Heart right ventricle (tissue), 16 donors: ENCODE data around the gene ZNF213. TPM values are rescaled to one million over a fixed set of nuclear protein-coding genes. Genes with fewer than 3 reads are reported as not detected.
A peak's percentile ranks its signal among the peaks of the same experiment; 100 is the strongest.

Experiments
- ATAC-seq, 8 donors: fragments of 200-7000 bp; cut with Tn5 transposase; one replicate each; pipeline ENCODE4 v1.9.1; 2020; ENCODE audit warnings: mild to moderate bottlenecking in 8 of 8, moderate library complexity in 8 of 8, moderate number of reproducible peaks in 1 of 8
- DNase-seq, 2 donors: peaks; one replicate each; pipeline ENCODE4 v3.0.0-alpha.2; 2020
- H3K27ac ChIP-seq, 10 donors: fragments of 200-600 bp; sonication (generic) in 2 of 10; one replicate each; pipeline versions ENCODE4 v1.5.0 to v1.8.0; 2020 to 2022; ENCODE audit warnings: mild to moderate bottlenecking in 3 of 10
- H3K27me3 ChIP-seq, 7 donors: fragments of 200-600 bp; one replicate each; pipeline ENCODE4 v1.8.0; 2021 to 2022; ENCODE audit warnings: mild to moderate bottlenecking in 2 of 7
- H3K36me3 ChIP-seq, 9 donors: fragments of 200-600 bp; sonication (generic) in 1 of 9; one replicate each; pipeline versions ENCODE4 v1.5.0 to v1.8.0; 2020 to 2022; ENCODE audit warnings: mild to moderate bottlenecking in 2 of 9
- H3K4me1 ChIP-seq, 9 donors: fragments of 200-600 bp; sonication (generic) in 1 of 9; one replicate each; pipeline versions ENCODE4 v1.5.0 to v1.8.0; 2020 to 2022; ENCODE audit warnings: mild to moderate bottlenecking in 4 of 9
- H3K4me3 ChIP-seq, 10 donors: fragments of 200-600 bp; sonication (generic) in 2 of 10; one replicate each; pipeline versions ENCODE4 v1.5.0 to v1.8.0; 2020 to 2022; ENCODE audit warnings: mild to moderate bottlenecking in 7 of 10, moderate library complexity in 2 of 10
- H3K9me3 ChIP-seq, 11 donors: fragments of 200-600 bp in 10 of 11; sonication (generic) in 2 of 11; one replicate each; pipeline versions ENCODE4 v1.5.0 to v1.8.0; 2013 to 2022; ENCODE audit warnings: mild to moderate bottlenecking in 2 of 11, control low read depth in 1 of 11, moderate library complexity in 1 of 11
- WGBS, 2 donors: extraction: QIAGEN DNeasy Blood & Tissue Kit; methylation state at CpG; one replicate each; pipeline ENCODE4 v1.1.7; 2013; ENCODE audit warnings: inconsistent platforms in 1 of 2; 5-methylcytosine and 5-hydroxymethylcytosine counted together
- intact Hi-C, 10 donors: fragments of 100-400 bp; cut with DNase I; formaldehyde crosslinking; loops; one replicate each; pipeline versions ENCODE4 v1.11.1 to v1.14.2; 2022
- polyA plus RNA-seq, 2 donors: library from polyadenylated mRNA; stranded (reverse); fragments of 200-250 nt; gene quantifications; one replicate each; pipeline ENCODE4 v1.2.3, GENCODE V29; 2013
- total RNA-seq, 10 donors: library from RNA; stranded (reverse); fragmentation: NEBNext Ultra II Directional in 3 of 10; extraction: Animal tissue kit (Norgen Biotek cat#: 25700) in 3 of 10; gene quantifications; one replicate each; pipeline versions ENCODE4 v1.2.1 to v1.2.4, GENCODE V29; 2021 to 2023
- TF ChIP-seq, protein P1 (sequence below), 9 donors: fragments of 200-600 bp; sonication (generic) in 2 of 9; IDR thresholded peaks; one replicate each; pipeline versions ENCODE4 v1.5.0 to v1.8.0; 2021 to 2022; ENCODE audit warnings: antibody characterized with exemption in 9 of 9, mild to moderate bottlenecking in 5 of 9, moderate library complexity in 1 of 9
- donor health status: Arrhythmogenic right ventricular cardiomyopathy.
- donor health status: ischemic (EF 13 %, LVEDD 7.1; RV severe dilation, severe dysfunction).
- donor health status: healthy with polysubstance abuse.
- donor health status: DM: no; HTN: yes; CAD: no.
- donor health status: DM: no; HTN: no; CAD: no.
- donor health status: ischemic (EF 25% LVEDD 6.9; RV normal size, moderate dysfunction).
- donor health status: ischemic (EF 25% LVEDD 5.7; RV mildly dilated, moderate dysfunction).
- donor health status: healthy.
- donor health status: DM: yes; HTN: yes; CAD: no.
- donor health status: Ischemic cardiomyopathy.
- donor health status: ischemic (EF 35%, LVEDD 5.7; RV mildly dilated, moderate dysfunction).
- donor health status: nonischemic (EF 11% LVEDD 7.7; RV severe dilation, severe dysfunction).
- donor health status: DM: yes; HTN: yes; CAD: no.
- donor health status: PGD.
- donor health status: ischemic (EF 29% LVEDD 5.4; RV normal size, mild dysfunction).
- donor health status: nonischemic (EF 23%, LVEDD 6.1; RV moderate dilation, normal function).

ZNF213 gene
- total and polyA plus RNA-seq, 12 donors: 5.9 to 10.1 (median 7.7) TPM

DNA sequence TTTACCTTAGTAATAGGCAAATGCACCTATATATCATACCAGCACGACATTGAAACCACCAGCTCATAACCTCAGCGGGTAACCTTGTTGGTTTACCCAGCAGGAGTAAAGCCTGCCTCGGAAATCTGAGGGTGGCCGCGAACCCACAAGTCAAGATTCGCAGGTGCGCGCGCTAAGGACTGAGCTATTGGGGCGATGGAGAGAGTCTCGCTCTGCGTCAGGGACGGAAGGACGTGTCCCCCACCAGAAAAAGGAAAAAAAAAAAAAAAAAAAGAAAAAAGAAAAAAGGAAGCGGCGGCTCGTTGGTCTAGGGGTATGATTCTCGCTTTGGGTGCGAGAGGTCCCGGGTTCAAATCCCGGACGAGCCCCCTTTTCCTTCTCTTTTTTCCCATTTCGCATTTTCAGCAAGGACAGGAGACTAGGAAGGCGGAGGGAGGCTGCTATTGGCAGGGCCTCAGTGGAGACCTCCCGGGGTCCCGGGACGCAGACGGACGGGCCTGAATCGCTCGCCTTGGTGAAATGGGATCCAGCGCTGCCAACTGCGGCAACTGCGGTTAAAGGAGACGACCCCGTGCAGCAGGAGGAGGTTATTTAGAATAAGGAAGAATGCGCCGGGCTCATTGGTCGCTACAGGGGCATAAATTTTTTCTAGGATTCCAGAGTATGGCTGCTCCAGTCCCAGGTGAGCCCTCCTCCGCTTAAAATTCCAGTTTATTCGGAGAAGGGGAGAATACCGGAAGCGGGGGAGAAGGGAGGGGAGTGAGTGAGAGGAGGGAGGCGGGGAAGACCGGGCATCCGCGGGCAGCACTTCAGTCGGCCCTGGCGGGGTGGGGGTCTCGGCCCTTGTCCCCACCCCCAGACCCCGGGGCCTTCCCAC, 53.2 kb downstream of the ZNF213 start, which contains the start of gene OR1F1:
TSS of gene OR1F1 (plus strand) at position 407 of the 877 bp plus-strand sequence.
- ATAC-seq: peak in 1 of 8 donors; percentile 11
- Histone ChIP-seq H3K4me1 (peaks cover 10 to 42% (median 23%) of the 10 kb centered on the region in 9 donors), H3K27me3 (peaks cover 40 to 100% (median 100%) of the 10 kb centered on the region in 7 donors), H3K4me3 (peak within 1 kb of the TSS; percentile 0 to 27 (median 16)), H3K27ac (no peak within 1 kb of the TSS), H3K9me3 (no peaks in the 10 kb centered on the region), H3K36me3 (no peaks in the 10 kb centered on the region)
- DNase-seq: no peak
- TF ChIP-seq, protein P1, sequence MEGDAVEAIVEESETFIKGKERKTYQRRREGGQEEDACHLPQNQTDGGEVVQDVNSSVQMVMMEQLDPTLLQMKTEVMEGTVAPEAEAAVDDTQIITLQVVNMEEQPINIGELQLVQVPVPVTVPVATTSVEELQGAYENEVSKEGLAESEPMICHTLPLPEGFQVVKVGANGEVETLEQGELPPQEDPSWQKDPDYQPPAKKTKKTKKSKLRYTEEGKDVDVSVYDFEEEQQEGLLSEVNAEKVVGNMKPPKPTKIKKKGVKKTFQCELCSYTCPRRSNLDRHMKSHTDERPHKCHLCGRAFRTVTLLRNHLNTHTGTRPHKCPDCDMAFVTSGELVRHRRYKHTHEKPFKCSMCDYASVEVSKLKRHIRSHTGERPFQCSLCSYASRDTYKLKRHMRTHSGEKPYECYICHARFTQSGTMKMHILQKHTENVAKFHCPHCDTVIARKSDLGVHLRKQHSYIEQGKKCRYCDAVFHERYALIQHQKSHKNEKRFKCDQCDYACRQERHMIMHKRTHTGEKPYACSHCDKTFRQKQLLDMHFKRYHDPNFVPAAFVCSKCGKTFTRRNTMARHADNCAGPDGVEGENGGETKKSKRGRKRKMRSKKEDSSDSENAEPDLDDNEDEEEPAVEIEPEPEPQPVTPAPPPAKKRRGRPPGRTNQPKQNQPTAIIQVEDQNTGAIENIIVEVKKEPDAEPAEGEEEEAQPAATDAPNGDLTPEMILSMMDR (IDR thresholded peaks at IDR 0.05): no peak
- 2 to 3% methylated on average over 50 to 51 of the region's 51 CpGs for whole genome bisulfite sequencing, 2 donors
- intact Hi-C loops: loop anchor here in 1 of 10 donors (10.0 kb wide), 1 partner anchor 307 kb away; the partner anchor contains the start of gene C16orf90

DNA sequence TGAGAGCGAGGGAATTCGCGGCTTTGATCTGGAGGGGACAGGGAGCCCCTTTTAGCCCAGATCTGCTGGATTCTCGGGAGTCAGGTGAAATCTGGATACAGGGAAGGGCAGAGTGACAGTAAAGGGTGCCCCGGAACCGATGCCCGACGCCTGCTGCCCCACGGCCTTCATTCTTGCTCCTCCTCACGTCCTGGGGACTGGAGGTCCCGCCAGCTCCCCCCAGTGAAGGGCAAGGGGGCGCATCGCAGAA, 53.8 kb downstream of the ZNF213 start:
- H3K27ac ChIP-seq: no peak overlapping the region
- whole genome bisulfite sequencing, 2 donors: 0 to 1% methylated on average over 13 of the region's 13 CpGs

DNA sequence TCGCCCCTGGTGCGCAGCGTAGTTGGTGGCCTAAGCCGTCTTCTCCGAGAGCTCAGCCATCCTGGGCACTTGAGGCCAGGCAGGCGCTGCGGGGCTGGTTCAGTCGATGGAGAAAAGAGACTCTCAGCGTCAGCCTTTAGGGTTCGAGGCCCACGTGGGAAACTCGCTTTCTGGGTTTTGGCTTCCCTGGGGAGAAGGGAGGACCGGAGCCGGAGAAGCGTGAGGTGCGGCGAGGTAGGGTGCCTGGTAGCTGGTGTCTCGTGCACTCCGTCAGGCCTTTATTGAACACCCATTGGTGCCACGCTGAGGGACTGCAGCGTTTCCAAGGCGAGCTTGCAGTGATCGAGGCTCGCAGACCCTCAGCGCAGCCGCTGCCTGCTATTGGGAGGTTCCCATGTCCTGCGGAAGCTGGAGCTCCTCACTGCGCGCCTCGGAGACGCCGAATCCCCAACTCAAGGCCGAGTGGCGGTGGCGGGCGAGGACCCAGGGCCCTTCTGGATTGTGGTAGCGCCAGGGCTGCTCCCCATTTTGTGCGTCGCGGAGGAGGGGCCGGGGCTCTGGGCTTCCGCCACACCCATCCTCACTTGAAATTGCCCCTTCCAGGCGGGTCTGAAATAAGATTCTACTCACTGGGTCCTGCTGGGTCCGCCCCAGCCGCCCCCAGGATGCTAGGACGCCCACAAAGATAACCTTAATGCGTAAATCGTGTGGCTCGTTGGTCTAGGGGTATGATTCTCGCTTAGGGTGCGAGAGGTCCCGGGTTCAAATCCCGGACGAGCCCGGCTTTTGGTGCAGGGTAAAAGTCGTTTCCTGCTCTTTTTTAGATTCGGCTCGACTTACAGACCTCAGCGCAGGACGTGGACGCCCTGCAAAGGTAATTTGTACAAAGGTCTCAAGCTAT, 54.3 kb downstream of the ZNF213 start:
- TF ChIP-seq, protein P1 (IDR thresholded peaks at IDR 0.05): no peak
- WGBS, 2 donors: 1 to 2% methylated on average over 61 of the region's 61 CpGs
- Histone ChIP-seq H3K4me3 (peak overlapping the region; percentile 0 to 27 (median 16)), H3K27ac (no peak overlapping the region), H3K9me3 (no peaks in the 10 kb centered on the region), H3K36me3 (no peaks in the 10 kb centered on the region), H3K27me3 (peaks cover 42 to 100% (median 100%) of the 10 kb centered on the region in 7 donors), H3K4me1 (peaks cover 10 to 30% (median 18%) of the 10 kb centered on the region in 9 donors)
- DNase-seq (no peak), ATAC-seq (peak in 5 of 8 donors; percentile 30 to 67 (median 51))
- intact Hi-C loops: loop anchor here in 1 of 10 donors (10.0 kb wide), 1 partner anchor 306 kb away; the partner anchor contains the start of gene C16orf90

More for the DNA sequence above, 53.8 kb downstream of the ZNF213 start:
- intact Hi-C loops: loop anchor here in 1 of 10 donors (10.0 kb wide), 1 partner anchor 306 kb away; the partner anchor contains the start of gene C16orf90
- DNase-seq (no peak), ATAC-seq (peak in 1 of 8 donors; percentile 41)
- TF ChIP-seq, protein P1 (IDR thresholded peaks at IDR 0.05): no peak
- Histone ChIP-seq H3K9me3 (no peaks in the 10 kb centered on the region), H3K27me3 (peaks cover 40 to 100% (median 100%) of the 10 kb centered on the region in 7 donors), H3K36me3 (no peaks in the 10 kb centered on the region), H3K4me1 (peaks cover 10 to 36% (median 18%) of the 10 kb centered on the region in 9 donors), H3K4me3 (peak overlapping the region in 8 of 10 donors; percentile 0 to 27 (median 18))

DNA sequence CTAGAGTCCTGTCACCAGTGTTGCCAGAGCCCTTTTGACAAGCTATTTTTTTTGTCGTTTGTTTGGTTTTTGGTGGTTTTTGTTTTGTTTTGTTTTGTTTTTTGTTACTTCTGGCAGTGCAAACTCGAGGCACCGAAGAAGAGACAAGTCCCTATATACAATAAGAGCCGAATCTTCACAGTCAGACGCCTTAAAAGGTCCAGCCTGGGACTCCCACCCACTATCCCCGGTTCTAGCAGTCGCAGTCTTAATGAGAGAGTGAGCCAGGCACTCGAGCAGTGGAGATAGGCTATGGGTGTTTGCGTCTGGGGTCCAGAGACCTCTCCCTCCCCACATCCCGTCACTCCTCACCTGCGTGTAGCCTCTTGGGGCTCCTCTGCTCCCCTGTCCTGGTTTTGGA, 55.0 kb downstream of the ZNF213 start:
- H3K9me3 ChIP-seq: no peaks in the 10 kb centered on the region
- TF ChIP-seq, protein P1 (IDR thresholded peaks at IDR 0.05): no peak
- H3K27ac ChIP-seq: no peak overlapping the region
- ATAC-seq (no peak), DNase-seq (no peak)
- 15 to 18% methylated on average over 11 of the region's 11 CpGs for WGBS, 2 donors
- H3K4me1 ChIP-seq: peaks cover 10 to 29% (median 18%) of the 10 kb centered on the region in 9 donors
- H3K27me3 ChIP-seq: peaks cover 42 to 100% (median 100%) of the 10 kb centered on the region in 7 donors
- peak overlapping the region in 1 of 10 donors; percentile 27 for H3K4me3 ChIP-seq
- intact Hi-C loops: loop anchor here in 1 of 10 donors (10.0 kb wide), 1 partner anchor 305 kb away; the partner anchor contains the start of gene C16orf90
- H3K36me3 ChIP-seq: no peaks in the 10 kb centered on the region
